ENCODE data around the gene HSD17B7.

DNA sequence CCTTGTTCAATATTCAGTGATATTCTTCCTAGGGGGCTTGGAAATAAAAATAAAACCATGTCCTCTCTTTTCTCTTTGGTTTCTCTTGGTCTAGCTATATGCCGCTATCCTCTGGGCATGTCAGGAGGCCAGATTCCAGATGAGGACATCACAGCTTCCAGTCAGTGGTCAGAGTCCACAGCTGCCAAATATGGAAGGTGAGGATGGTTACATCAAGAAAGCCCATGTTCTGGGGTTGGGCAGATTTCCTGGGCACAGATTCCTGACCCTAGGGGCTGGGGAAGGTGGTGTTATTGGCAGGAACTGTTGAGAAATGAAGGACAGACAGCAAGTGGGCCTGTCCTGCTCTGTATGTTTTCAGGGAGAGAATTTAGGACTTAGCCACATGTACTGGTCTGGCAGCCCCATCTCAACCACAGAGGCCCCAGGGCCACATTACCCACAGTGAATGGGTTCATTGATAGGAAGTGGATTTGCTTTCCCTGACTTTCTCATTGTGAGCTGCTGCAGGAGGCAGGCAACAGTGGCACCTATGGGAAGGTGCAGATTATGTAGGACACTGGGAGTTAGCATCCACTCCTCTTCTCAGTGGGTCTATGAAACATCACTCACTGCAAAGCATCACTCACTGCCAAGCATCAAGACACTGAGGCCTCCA, 37.4 kb upstream of the HSD17B7 start:
- TF ChIP-seq ESRRG (CRISPR knock-in tag; IDR thresholded peaks at IDR 0.05) (no peak), RARB (CRISPR knock-in tag; IDR thresholded peaks at IDR 0.05) (no peak), ZNF70 (CRISPR knock-in tag; IDR thresholded peaks at IDR 0.05) (no peak), OSR1 (CRISPR knock-in tag; IDR thresholded peaks at IDR 0.05) (no peak), TOX (CRISPR knock-in tag; IDR thresholded peaks at IDR 0.05; ENCODE audit: borderline replicate concordance) (no peak), ARNTL (CRISPR knock-in tag; IDR thresholded peaks at IDR 0.05; ENCODE audit: borderline replicate concordance, low read depth) (no peak), ZFP30 (CRISPR knock-in tag; IDR thresholded peaks at IDR 0.05) (no peak), TCF4 (CRISPR knock-in tag; IDR thresholded peaks at IDR 0.05; ENCODE audit: borderline replicate concordance) (no peak), GLIS3 (CRISPR knock-in tag; IDR thresholded peaks at IDR 0.05) (no peak), PPARA (CRISPR knock-in tag; IDR thresholded peaks at IDR 0.05; ENCODE audit: borderline replicate concordance) (no peak), ZFP3 (CRISPR knock-in tag; IDR thresholded peaks at IDR 0.05) (no peak), ZC3H10 (CRISPR knock-in tag; IDR thresholded peaks at IDR 0.05) (no peak)
- TF ChIP-seq, protein P1, sequence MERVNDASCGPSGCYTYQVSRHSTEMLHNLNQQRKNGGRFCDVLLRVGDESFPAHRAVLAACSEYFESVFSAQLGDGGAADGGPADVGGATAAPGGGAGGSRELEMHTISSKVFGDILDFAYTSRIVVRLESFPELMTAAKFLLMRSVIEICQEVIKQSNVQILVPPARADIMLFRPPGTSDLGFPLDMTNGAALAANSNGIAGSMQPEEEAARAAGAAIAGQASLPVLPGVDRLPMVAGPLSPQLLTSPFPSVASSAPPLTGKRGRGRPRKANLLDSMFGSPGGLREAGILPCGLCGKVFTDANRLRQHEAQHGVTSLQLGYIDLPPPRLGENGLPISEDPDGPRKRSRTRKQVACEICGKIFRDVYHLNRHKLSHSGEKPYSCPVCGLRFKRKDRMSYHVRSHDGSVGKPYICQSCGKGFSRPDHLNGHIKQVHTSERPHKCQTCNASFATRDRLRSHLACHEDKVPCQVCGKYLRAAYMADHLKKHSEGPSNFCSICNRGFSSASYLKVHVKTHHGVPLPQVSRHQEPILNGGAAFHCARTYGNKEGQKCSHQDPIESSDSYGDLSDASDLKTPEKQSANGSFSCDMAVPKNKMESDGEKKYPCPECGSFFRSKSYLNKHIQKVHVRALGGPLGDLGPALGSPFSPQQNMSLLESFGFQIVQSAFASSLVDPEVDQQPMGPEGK (CRISPR knock-in tag; IDR thresholded peaks at IDR 0.05; ENCODE audit: borderline replicate concordance): no peak
- TF ChIP-seq, protein P2, sequence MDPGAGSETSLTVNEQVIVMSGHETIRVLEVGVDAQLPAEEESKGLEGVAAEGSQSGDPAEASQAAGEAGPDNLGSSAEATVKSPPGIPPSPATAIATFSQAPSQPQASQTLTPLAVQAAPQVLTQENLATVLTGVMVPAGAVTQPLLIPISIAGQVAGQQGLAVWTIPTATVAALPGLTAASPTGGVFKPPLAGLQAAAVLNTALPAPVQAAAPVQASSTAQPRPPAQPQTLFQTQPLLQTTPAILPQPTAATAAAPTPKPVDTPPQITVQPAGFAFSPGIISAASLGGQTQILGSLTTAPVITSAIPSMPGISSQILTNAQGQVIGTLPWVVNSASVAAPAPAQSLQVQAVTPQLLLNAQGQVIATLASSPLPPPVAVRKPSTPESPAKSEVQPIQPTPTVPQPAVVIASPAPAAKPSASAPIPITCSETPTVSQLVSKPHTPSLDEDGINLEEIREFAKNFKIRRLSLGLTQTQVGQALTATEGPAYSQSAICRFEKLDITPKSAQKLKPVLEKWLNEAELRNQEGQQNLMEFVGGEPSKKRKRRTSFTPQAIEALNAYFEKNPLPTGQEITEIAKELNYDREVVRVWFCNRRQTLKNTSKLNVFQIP (CRISPR knock-in tag; IDR thresholded peaks at IDR 0.05; ENCODE audit: borderline replicate concordance, low read depth): no peak

Measured in SK-N-SH treated with all-trans-retinoic acid at 6 μM for 48 hours (cell line).